ENCODE results near the gene CCDC40.

DNA sequence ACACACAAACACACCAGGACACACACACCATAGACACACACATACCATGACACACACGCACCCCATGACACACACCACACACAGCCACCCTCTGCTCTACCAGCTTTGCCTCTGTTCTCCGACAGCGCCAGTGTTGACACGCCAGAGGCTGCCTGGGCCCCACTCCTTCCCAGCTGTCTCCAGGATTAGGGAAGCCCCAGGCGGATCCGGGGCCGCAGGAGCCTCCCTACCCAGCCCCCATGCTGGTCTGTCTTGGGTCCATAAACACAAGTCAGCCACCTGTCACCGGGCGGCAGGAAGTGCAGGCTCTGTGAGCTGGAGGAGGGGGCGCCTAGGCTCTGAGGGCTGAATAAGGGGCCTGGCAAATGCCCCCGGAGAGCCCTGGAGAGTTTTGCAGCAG, 11.3 kb upstream of the CCDC40 start:
- TF ChIP-seq, protein P1, sequence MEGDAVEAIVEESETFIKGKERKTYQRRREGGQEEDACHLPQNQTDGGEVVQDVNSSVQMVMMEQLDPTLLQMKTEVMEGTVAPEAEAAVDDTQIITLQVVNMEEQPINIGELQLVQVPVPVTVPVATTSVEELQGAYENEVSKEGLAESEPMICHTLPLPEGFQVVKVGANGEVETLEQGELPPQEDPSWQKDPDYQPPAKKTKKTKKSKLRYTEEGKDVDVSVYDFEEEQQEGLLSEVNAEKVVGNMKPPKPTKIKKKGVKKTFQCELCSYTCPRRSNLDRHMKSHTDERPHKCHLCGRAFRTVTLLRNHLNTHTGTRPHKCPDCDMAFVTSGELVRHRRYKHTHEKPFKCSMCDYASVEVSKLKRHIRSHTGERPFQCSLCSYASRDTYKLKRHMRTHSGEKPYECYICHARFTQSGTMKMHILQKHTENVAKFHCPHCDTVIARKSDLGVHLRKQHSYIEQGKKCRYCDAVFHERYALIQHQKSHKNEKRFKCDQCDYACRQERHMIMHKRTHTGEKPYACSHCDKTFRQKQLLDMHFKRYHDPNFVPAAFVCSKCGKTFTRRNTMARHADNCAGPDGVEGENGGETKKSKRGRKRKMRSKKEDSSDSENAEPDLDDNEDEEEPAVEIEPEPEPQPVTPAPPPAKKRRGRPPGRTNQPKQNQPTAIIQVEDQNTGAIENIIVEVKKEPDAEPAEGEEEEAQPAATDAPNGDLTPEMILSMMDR (IDR thresholded peaks at IDR 0.05) = no peak
- TF ChIP-seq, protein P2, sequence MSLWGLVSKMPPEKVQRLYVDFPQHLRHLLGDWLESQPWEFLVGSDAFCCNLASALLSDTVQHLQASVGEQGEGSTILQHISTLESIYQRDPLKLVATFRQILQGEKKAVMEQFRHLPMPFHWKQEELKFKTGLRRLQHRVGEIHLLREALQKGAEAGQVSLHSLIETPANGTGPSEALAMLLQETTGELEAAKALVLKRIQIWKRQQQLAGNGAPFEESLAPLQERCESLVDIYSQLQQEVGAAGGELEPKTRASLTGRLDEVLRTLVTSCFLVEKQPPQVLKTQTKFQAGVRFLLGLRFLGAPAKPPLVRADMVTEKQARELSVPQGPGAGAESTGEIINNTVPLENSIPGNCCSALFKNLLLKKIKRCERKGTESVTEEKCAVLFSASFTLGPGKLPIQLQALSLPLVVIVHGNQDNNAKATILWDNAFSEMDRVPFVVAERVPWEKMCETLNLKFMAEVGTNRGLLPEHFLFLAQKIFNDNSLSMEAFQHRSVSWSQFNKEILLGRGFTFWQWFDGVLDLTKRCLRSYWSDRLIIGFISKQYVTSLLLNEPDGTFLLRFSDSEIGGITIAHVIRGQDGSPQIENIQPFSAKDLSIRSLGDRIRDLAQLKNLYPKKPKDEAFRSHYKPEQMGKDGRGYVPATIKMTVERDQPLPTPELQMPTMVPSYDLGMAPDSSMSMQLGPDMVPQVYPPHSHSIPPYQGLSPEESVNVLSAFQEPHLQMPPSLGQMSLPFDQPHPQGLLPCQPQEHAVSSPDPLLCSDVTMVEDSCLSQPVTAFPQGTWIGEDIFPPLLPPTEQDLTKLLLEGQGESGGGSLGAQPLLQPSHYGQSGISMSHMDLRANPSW (CRISPR knock-in tag; conservative IDR thresholded peaks at IDR 0.05; ENCODE audit: low read depth) = no peak
- TF ChIP-seq, protein P3, sequence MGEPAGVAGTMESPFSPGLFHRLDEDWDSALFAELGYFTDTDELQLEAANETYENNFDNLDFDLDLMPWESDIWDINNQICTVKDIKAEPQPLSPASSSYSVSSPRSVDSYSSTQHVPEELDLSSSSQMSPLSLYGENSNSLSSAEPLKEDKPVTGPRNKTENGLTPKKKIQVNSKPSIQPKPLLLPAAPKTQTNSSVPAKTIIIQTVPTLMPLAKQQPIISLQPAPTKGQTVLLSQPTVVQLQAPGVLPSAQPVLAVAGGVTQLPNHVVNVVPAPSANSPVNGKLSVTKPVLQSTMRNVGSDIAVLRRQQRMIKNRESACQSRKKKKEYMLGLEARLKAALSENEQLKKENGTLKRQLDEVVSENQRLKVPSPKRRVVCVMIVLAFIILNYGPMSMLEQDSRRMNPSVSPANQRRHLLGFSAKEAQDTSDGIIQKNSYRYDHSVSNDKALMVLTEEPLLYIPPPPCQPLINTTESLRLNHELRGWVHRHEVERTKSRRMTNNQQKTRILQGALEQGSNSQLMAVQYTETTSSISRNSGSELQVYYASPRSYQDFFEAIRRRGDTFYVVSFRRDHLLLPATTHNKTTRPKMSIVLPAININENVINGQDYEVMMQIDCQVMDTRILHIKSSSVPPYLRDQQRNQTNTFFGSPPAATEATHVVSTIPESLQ (CRISPR knock-in tag; IDR thresholded peaks at IDR 0.05) = no peak
- TF ChIP-seq CREB1 (CRISPR knock-in tag; IDR thresholded peaks at IDR 0.05) (no peak), SMAD3 (CRISPR knock-in tag; IDR thresholded peaks at IDR 0.05; ENCODE audit: borderline replicate concordance) (no peak), FOXP1 (CRISPR knock-in tag; IDR thresholded peaks at IDR 0.05; ENCODE audit: borderline replicate concordance) (no peak)
- TF ChIP-seq, protein P4, sequence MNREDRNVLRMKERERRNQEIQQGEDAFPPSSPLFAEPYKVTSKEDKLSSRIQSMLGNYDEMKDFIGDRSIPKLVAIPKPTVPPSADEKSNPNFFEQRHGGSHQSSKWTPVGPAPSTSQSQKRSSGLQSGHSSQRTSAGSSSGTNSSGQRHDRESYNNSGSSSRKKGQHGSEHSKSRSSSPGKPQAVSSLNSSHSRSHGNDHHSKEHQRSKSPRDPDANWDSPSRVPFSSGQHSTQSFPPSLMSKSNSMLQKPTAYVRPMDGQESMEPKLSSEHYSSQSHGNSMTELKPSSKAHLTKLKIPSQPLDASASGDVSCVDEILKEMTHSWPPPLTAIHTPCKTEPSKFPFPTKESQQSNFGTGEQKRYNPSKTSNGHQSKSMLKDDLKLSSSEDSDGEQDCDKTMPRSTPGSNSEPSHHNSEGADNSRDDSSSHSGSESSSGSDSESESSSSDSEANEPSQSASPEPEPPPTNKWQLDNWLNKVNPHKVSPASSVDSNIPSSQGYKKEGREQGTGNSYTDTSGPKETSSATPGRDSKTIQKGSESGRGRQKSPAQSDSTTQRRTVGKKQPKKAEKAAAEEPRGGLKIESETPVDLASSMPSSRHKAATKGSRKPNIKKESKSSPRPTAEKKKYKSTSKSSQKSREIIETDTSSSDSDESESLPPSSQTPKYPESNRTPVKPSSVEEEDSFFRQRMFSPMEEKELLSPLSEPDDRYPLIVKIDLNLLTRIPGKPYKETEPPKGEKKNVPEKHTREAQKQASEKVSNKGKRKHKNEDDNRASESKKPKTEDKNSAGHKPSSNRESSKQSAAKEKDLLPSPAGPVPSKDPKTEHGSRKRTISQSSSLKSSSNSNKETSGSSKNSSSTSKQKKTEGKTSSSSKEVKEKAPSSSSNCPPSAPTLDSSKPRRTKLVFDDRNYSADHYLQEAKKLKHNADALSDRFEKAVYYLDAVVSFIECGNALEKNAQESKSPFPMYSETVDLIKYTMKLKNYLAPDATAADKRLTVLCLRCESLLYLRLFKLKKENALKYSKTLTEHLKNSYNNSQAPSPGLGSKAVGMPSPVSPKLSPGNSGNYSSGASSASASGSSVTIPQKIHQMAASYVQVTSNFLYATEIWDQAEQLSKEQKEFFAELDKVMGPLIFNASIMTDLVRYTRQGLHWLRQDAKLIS (CRISPR knock-in tag; IDR thresholded peaks at IDR 0.05; ENCODE audit: borderline replicate concordance) = no peak
- TF ChIP-seq, protein P5, sequence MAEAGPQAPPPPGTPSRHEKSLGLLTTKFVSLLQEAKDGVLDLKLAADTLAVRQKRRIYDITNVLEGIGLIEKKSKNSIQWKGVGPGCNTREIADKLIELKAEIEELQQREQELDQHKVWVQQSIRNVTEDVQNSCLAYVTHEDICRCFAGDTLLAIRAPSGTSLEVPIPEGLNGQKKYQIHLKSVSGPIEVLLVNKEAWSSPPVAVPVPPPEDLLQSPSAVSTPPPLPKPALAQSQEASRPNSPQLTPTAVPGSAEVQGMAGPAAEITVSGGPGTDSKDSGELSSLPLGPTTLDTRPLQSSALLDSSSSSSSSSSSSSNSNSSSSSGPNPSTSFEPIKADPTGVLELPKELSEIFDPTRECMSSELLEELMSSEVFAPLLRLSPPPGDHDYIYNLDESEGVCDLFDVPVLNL (CRISPR knock-in tag; IDR thresholded peaks at IDR 0.05; ENCODE audit: borderline replicate concordance, low read depth) = no peak

All from WTC11 (cell line).